ENCODE results near the gene MOB2. TPM values are rescaled to one million over a fixed set of nuclear protein-coding genes. Genes with fewer than 3 reads are reported as not detected.
"Not testable (repeated sequence)": the region's sequence is repeated elsewhere in the genome, so short reads cannot be mapped to it uniquely, and the experiment has no call there.

MOB2 gene
- polyA plus RNA-seq, 1 experiment = 61.3 TPM

DNA sequence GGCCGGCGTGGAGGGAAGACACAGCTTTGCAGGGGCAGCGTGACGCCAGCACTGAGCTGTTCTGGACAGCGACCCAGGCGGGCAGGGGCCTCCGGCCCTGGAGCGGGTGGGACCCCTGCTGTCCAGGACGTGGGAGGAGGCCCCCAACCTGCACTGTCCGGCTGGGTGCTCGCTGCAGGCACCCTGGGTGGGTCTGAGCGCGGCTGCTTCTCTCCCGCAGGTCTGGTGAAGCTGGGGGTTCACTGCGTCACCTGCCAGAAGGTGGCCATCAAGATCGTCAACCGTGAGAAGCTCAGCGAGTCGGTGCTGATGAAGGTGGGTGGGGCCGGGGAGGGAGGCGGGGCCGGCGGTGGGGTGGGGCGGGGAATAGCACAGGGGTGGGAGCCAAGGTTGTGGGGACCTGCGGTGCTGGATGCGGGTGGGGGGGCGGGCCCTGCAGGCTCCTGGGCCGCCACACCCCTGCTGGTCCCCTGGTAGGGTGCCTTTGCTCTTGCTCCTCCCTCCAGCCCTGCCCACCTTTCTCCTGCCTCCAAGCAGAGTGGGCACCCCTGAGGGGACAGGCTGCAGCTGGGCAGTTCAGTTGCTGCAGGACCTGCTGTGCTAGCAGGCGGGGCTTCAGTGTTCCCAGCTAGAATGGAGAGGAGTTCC, 50.6 kb downstream of the MOB2 start:
- ChIA-PET POLR2A (no interaction called here), CTCF (no interaction called here)
- no peaks in the 10 kb centered on the region for H3K36me3 ChIP-seq (ENCODE audit: control insufficient read depth, insufficient read depth, low read length)
- H3K4me3 ChIP-seq (ENCODE audit: low read depth, low read length) = no peak overlapping the region
- DNase-seq (ENCODE audit: low read depth) = no peak
- TF ChIP-seq, protein P1, sequence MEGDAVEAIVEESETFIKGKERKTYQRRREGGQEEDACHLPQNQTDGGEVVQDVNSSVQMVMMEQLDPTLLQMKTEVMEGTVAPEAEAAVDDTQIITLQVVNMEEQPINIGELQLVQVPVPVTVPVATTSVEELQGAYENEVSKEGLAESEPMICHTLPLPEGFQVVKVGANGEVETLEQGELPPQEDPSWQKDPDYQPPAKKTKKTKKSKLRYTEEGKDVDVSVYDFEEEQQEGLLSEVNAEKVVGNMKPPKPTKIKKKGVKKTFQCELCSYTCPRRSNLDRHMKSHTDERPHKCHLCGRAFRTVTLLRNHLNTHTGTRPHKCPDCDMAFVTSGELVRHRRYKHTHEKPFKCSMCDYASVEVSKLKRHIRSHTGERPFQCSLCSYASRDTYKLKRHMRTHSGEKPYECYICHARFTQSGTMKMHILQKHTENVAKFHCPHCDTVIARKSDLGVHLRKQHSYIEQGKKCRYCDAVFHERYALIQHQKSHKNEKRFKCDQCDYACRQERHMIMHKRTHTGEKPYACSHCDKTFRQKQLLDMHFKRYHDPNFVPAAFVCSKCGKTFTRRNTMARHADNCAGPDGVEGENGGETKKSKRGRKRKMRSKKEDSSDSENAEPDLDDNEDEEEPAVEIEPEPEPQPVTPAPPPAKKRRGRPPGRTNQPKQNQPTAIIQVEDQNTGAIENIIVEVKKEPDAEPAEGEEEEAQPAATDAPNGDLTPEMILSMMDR (IDR thresholded peaks at IDR 0.05; ENCODE audit: insufficient read depth, low read depth, low read length) = no peak
- no peaks in the 10 kb centered on the region for H3K27me3 ChIP-seq (ENCODE audit: control insufficient read depth, insufficient read depth, low read length)

GRCh38 chr11:1435479-1435819, 51.1 kb downstream of the MOB2 start:
- H3K4me3 ChIP-seq (ENCODE audit: low read depth, low read length); POLR2A ChIA-PET; H3K27me3 ChIP-seq (ENCODE audit: control insufficient read depth, insufficient read depth, low read length); DNase-seq (ENCODE audit: low read depth); H3K36me3 ChIP-seq (ENCODE audit: control insufficient read depth, insufficient read depth, low read length); CTCF ChIA-PET: not testable (repeated sequence)

DNA sequence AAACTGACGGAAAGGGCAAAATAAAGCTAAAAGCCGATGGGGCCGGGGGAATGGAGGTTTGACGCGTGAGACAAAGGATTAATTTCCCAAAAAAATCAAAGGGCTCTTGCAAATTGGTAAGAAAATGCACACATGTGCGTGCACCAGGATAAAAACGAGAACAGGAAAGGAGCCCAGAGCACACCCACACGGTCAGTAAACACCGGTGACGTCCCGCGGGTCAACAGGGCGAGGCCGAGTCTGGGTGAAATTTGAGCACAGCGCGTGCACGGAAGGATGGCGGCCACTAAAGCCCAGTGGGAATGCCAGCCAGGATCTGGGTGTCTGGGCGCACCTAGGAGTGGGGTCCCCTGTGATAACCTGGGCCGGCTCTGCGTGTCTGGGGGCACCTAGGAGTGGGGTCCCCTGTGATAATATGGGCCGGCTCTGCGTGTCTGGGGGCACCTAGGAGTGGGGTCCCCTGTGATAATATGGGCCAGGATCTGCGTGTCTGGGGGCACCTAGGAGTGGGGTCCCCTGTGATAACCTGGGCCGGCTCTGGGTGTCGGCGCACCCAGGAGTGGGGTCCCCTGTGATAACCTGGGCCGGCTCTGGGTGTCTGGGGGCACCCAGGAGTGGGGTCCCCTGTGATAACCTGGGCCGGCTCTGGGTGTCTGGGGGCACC, 52.5 kb downstream of the MOB2 start:
- ChIA-PET POLR2A (no interaction called here), CTCF (no interaction called here)
- H3K4me3 ChIP-seq (ENCODE audit: low read depth, low read length) = no peak overlapping the region
- no peak for DNase-seq (ENCODE audit: low read depth)
- TF ChIP-seq, protein P1 (IDR thresholded peaks at IDR 0.05; ENCODE audit: insufficient read depth, low read depth, low read length) = no peak
- no peaks in the 10 kb centered on the region for H3K36me3 ChIP-seq (ENCODE audit: control insufficient read depth, insufficient read depth, low read length)
- no peaks in the 10 kb centered on the region for H3K27me3 ChIP-seq (ENCODE audit: control insufficient read depth, insufficient read depth, low read length)

- Histone ChIP-seq H3K36me3 (ENCODE audit: control insufficient read depth, insufficient read depth, low read length) (no peaks in the 10 kb centered on the region), H3K4me3 (ENCODE audit: low read depth, low read length) (no peak overlapping the region), H3K27me3 (ENCODE audit: control insufficient read depth, insufficient read depth, low read length) (no peaks in the 10 kb centered on the region)
- TF ChIP-seq, protein P1 (IDR thresholded peaks at IDR 0.05; ENCODE audit: insufficient read depth, low read depth, low read length) = no peak
- CTCF ChIA-PET = no interaction called here
- no peak for DNase-seq (ENCODE audit: low read depth)
- POLR2A ChIA-PET = no interaction called here
These were observed 53.0 kb downstream of the MOB2 start for GRCh38 chr11:1433568-1433967.

GRCh38 chr11:1428762-1429316, 57.7 kb downstream of the MOB2 start:
- TF ChIP-seq, protein P1 (IDR thresholded peaks at IDR 0.05; ENCODE audit: insufficient read depth, low read depth, low read length) = no peak
- no peaks in the 10 kb centered on the region for H3K27me3 ChIP-seq (ENCODE audit: control insufficient read depth, insufficient read depth, low read length)
- H3K36me3 ChIP-seq (ENCODE audit: control insufficient read depth, insufficient read depth, low read length) = no peaks in the 10 kb centered on the region
- no peak for DNase-seq (ENCODE audit: low read depth)
- POLR2A ChIA-PET = no interaction called here
- CTCF ChIA-PET = no interaction called here
- no peak overlapping the region for H3K4me3 ChIP-seq (ENCODE audit: low read depth, low read length)

Measured in BJ (cell line).